Neural progenitor cell (in vitro differentiated cells): ENCODE measurements around the gene MAPRE3.

Source experiments
- CTCF ChIP-seq: fragments of 200-600 bp; sonication (generic); IDR thresholded peaks from 2 replicates; pipeline ENCODE4 v1.5.1; 2017; ENCODE audit warnings: antibody characterized with exemption, mild to moderate bottlenecking
- EZH2phosphoT487 ChIP-seq: fragments of 200-600 bp; sonication (generic); IDR thresholded peaks from 2 replicates; pipeline ENCODE4 v1.6.1; 2017; ENCODE audit warnings: antibody characterized with exemption

DNA sequence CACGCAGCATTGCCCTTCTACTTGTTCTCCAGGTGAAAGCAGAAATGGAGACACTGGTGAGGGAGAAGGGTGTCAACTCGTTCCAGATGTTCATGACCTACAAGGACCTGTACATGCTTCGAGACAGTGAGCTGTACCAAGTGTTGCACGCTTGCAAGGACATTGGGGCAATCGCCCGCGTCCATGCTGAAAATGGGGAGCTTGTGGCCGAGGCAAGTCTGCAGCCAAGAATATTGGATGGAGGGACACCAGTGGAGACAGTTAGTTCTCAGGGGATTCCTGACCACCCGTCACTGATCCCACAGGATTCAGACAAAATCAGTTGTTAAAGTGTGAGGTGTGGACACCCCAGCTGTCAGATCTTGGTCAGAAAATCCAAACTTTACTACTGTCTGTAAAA lies 43.2 kb upstream of the MAPRE3 start:
- TF ChIP-seq CTCF (no peak), EZH2phosphoT487 (no peak)
